ENCODE measurements around the gene THOC7.

GRCh38 chr3:63807961-63808565 lies 55.5 kb downstream of the THOC7 start:
- TF ChIP-seq, protein P1, sequence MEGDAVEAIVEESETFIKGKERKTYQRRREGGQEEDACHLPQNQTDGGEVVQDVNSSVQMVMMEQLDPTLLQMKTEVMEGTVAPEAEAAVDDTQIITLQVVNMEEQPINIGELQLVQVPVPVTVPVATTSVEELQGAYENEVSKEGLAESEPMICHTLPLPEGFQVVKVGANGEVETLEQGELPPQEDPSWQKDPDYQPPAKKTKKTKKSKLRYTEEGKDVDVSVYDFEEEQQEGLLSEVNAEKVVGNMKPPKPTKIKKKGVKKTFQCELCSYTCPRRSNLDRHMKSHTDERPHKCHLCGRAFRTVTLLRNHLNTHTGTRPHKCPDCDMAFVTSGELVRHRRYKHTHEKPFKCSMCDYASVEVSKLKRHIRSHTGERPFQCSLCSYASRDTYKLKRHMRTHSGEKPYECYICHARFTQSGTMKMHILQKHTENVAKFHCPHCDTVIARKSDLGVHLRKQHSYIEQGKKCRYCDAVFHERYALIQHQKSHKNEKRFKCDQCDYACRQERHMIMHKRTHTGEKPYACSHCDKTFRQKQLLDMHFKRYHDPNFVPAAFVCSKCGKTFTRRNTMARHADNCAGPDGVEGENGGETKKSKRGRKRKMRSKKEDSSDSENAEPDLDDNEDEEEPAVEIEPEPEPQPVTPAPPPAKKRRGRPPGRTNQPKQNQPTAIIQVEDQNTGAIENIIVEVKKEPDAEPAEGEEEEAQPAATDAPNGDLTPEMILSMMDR (IDR thresholded peaks at IDR 0.05), result no peak
- TF ChIP-seq, protein P2, sequence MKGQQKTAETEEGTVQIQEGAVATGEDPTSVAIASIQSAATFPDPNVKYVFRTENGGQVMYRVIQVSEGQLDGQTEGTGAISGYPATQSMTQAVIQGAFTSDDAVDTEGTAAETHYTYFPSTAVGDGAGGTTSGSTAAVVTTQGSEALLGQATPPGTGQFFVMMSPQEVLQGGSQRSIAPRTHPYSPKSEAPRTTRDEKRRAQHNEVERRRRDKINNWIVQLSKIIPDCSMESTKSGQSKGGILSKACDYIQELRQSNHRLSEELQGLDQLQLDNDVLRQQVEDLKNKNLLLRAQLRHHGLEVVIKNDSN (CRISPR knock-in tag; IDR thresholded peaks at IDR 0.05), result no peak
- TF ChIP-seq, protein P3, sequence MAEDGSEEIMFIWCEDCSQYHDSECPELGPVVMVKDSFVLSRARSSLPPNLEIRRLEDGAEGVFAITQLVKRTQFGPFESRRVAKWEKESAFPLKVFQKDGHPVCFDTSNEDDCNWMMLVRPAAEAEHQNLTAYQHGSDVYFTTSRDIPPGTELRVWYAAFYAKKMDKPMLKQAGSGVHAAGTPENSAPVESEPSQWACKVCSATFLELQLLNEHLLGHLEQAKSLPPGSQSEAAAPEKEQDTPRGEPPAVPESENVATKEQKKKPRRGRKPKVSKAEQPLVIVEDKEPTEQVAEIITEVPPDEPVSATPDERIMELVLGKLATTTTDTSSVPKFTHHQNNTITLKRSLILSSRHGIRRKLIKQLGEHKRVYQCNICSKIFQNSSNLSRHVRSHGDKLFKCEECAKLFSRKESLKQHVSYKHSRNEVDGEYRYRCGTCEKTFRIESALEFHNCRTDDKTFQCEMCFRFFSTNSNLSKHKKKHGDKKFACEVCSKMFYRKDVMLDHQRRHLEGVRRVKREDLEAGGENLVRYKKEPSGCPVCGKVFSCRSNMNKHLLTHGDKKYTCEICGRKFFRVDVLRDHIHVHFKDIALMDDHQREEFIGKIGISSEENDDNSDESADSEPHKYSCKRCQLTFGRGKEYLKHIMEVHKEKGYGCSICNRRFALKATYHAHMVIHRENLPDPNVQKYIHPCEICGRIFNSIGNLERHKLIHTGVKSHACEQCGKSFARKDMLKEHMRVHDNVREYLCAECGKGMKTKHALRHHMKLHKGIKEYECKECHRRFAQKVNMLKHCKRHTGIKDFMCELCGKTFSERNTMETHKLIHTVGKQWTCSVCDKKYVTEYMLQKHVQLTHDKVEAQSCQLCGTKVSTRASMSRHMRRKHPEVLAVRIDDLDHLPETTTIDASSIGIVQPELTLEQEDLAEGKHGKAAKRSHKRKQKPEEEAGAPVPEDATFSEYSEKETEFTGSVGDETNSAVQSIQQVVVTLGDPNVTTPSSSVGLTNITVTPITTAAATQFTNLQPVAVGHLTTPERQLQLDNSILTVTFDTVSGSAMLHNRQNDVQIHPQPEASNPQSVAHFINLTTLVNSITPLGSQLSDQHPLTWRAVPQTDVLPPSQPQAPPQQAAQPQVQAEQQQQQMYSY (CRISPR knock-in tag; IDR thresholded peaks at IDR 0.05), result no peak
- TF ChIP-seq, protein P4, sequence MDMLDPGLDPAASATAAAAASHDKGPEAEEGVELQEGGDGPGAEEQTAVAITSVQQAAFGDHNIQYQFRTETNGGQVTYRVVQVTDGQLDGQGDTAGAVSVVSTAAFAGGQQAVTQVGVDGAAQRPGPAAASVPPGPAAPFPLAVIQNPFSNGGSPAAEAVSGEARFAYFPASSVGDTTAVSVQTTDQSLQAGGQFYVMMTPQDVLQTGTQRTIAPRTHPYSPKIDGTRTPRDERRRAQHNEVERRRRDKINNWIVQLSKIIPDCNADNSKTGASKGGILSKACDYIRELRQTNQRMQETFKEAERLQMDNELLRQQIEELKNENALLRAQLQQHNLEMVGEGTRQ (CRISPR knock-in tag; IDR thresholded peaks at IDR 0.05), result no peak
- TF ChIP-seq KAT7 (CRISPR knock-in tag; IDR thresholded peaks at IDR 0.05; ENCODE audit: borderline replicate concordance) (no peak), ZBTB21 (CRISPR knock-in tag; IDR thresholded peaks at IDR 0.05; ENCODE audit: borderline replicate concordance) (no peak), ATF1 (CRISPR knock-in tag; IDR thresholded peaks at IDR 0.05) (no peak), TP53 (CRISPR knock-in tag; IDR thresholded peaks at IDR 0.05) (no peak)
